ENCODE data around the gene NRBP1.

The NRBP1 gene

GRCh38 chr2:27427863-27428212, 593 bp upstream of the NRBP1 start:
- peak overlapping the region; percentile 89 for H3K27ac ChIP-seq
- TF ChIP-seq CTCF (conservative IDR thresholded peaks at IDR 0.05), result no peak

GRCh38 chr2:27428978-27429541, 629 bp downstream of the NRBP1 start:
- TF ChIP-seq CTCF (conservative IDR thresholded peaks at IDR 0.05), result no peak
- peak overlapping the region; percentile 89 for H3K27ac ChIP-seq

GRCh38 chr2:27431395-27431794, 3.0 kb downstream of the NRBP1 start:
- TF ChIP-seq CTCF (conservative IDR thresholded peaks at IDR 0.05), result no peak
- peak overlapping the region; percentile 89 for H3K27ac ChIP-seq

GRCh38 chr2:27435628-27436027, 7.2 kb downstream of the NRBP1 start:
- no peak overlapping the region for H3K27ac ChIP-seq
- TF ChIP-seq CTCF (conservative IDR thresholded peaks at IDR 0.05), result no peak

- H3K27ac ChIP-seq, result peak overlapping the region; percentile 72; the same call in 1 of the 2 replicates
- TF ChIP-seq CTCF (conservative IDR thresholded peaks at IDR 0.05), result no peak
Observed at GRCh38 chr2:27441226-27441926, 12.9 kb downstream of the NRBP1 start.

GRCh38 chr2:27441958-27442919, 13.8 kb downstream of the NRBP1 start, which contains the start of gene KRTCAP3:
Gene KRTCAP3, plus strand, starts transcription at chr2:27442381. Its CDS starts 32 bp downstream, at chr2:27442413.
- peak within 1 kb of the TSS; percentile 72 for H3K27ac ChIP-seq
- TF ChIP-seq CTCF (conservative IDR thresholded peaks at IDR 0.05), result peak; percentile 81

GRCh38 chr2:27442920-27443282, 14.5 kb downstream of the NRBP1 start:
- peak overlapping the region; percentile 72 for H3K27ac ChIP-seq
- TF ChIP-seq CTCF (conservative IDR thresholded peaks at IDR 0.05), result no peak
